Posterior vena cava (tissue), 2 donors: ENCODE results near the gene GET3. TPM values are rescaled to one million over a fixed set of nuclear protein-coding genes. Genes with fewer than 3 reads are reported as not detected.

Experiments used
- DNase-seq: peaks from one replicate; pipeline ENCODE4 v3.0.0-alpha.2; 2020; ENCODE audit warnings: low spot score
- intact Hi-C, 2 donors: fragments of 100-400 bp; cut with DNase I; formaldehyde crosslinking; loops; one replicate each; pipeline versions ENCODE4 v1.14.1 to v1.14.2; 2022 to 2023
- total RNA-seq, 2 donors: library from RNA; stranded (reverse); fragmentation: NEBNext Ultra II Directional; extraction: Animal tissue kit (Norgen Biotek cat#: 25700); gene quantifications; one replicate each; pipeline ENCODE4 v1.2.1, GENCODE V29; 2021
- donor health status: DM: yes; HTN: yes; CAD: no.
- donor health status: DM: yes; HTN: yes; CAD: no.

Gene GET3
- total RNA-seq, 2 donors from 2014 or later, result 41.2 to 42.6 TPM

DNA sequence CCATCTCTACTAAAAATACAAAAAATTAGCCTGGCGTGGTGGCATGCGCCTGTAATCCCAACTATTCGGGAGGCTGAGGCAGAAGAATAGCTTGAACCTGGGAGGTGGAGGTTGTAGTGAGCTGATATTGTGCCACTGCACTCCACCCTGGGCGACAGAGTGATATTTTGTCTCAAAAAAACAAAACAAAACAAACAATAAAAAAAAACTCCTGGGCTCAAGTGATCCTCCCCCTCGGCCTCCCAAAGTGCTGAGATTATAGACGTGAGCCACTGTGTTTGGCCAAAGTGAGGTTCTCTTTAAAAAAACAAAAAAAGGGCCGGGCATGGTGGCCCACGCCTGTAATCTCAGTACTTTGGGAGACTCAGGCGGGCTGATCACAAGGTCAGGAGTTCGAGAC, 50.2 kb downstream of the GET3 start:
- intact Hi-C loops, result no loop called here
- no peak for DNase-seq

DNA sequence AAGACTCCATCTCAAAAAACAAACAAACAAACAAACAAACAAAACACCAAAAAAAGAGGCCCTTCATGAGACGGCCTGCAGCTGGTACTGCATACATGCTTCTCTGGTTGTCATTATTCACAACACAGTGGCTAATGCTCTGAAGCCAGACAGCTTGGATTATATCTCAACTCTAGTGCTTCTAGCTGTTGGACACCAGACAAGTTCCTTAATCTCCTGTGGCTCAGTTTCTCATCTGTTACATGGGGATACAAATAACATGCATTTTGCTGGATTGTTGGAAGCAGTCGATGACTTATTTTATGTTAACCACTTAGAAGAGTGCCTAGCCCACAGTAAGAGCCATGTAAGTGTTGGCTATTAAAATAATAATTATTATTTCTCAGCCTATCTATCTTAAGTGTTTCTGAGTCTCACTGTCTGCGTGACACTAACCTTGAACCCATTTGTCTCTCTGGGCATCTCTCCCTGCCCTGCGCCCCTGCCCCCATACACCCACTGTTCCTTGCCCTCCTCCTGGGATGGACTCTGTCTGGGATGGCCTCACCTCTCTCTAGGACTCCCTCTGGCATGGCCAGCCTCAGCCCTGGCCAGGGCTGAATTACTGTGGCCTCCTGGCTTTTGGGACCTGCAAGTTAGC, 50.9 kb downstream of the GET3 start:
- DNase-seq, result no peak
- intact Hi-C loops, result no loop called here

DNA sequence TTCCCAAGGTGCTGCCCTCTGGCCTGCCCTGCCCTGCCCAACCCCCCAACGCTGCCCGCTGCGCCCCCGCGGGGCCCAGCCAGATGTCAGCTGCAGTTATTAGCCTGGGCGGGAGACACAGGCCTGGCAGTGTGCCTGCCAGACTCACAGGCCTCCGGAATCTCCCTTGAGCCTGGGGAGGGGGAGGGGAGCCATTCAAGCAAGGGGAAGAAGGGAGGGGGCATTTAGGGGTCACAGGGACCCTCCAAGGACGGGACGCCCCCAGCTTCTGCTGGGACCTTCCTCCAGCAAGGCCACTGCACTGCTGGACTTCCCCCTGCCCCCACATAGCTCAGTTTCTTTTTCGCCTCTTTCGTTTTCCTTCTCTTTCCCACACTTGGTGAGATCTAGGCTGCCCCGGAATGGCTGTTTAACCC, 51.4 kb downstream of the GET3 start:
- DNase-seq, result peak; percentile 93

DNA sequence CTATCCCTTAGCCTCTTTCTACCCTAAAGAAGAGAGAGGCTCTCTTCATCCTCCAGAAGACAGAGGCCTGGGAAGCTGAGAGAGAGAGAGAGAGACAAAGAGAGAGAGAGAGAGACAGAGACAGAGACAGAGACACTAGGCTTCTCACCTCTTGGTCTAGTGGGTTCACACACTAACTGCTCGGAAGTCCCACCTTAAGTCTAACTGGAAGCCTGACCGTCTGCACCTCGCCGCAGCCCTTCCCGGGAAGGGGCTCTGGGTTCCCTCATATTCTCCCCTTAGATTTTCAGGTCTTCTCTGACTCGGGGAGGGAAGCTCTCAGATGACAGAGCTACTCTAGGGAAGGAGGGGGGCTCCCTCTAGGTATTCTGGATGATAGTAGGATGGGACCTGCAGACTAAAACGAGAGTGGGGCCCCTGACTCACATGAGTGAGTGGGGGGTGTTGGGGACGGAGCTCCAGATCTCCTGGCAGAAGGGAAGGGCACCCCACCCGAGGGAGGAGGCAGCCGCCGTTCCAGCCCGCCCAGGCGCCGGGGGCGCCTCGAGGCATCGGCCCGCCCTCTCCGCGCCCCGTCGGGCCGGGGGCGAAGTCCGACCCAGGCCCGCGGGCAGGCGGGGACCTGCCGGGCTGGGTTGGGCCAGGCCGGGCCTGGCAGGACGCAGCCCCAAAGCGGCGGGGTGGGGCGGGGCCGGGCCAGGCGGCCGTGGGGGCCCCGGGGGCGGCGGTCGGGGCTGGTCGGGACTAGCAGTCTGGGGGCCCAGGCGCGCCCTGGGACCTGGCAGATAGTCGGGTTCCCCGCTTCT, 52.0 kb downstream of the GET3 start:
- intact Hi-C loops, result no loop called here
- DNase-seq, result no peak

More for the DNA sequence above, 51.4 kb downstream of the GET3 start:
- intact Hi-C loops, result no loop called here

DNA sequence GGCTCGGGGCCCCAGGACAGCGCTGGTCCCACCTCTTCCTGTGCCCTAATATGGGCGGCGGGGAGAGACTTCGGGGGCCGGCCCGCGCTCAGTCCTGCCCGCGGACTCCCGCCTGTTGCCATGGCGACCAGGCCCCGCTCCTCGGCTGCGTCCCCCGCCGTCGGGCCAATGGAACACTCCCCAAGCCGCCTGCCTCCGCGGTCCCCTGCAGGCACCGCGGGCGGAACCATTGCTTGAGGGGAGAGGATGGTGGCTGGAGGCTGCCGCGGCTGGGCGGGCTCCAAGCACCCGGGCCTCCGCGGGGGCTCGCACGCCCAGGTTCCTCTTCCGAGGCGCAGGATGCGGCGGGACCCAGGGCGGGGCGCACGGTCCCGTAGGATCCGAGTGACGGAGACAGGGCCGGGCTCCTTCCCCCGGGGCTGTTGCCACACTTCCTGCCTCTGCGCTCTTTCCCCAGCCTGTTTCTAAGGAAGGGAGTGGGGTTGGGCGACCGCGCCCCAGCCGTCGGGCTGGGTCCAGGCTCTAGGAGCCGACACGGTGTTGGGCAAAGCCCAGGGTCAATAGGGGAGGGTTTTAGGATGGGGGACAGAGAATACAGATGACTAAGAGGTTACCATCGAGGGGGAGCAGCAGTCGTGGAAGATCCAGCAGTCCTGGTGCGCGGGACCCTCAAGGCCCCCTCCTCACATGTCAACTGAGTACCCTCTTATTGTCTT, 52.8 kb downstream of the GET3 start:
- peak; percentile 100 for DNase-seq

DNA sequence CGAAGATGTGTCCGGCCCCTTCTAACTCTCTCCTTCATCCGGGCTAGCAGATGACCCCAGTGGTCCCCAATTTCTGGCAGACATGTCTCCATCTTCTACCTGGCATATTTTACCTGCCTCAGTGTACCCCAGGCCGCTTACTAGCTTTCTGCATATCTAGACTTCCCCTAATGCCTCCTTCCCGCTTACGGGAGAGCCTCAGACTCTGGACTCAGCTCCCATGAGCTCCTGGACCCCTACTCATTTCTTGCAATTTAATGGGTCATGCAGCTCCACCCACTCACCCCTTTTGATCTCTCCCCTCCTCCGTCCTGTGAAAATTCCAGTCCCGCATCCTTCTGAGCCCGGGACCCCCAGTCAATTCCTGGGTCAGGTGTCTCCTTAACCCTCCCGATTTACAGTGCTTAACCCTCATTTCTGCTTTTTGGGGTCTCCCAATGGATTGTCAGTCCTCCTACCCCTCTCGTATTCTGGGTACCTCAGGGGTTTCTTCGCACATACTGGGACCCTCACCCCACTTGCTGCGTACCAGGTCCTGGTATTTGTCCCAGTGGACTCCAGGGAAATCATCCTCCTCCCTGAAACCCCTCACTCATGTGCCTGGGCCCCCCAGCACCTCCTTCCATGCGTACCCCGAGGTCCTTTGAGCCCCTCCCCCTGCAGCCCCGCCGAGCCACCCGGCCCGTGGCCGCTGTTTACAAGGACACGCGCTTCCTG, 53.5 kb downstream of the GET3 start:
- no peak for DNase-seq
- intact Hi-C loops, result loop anchor here in 1 of 2 donors (5.0 kb wide), 1 partner anchor 232 kb away; no protein-coding TSS in a partner anchor

More for the DNA sequence above, 52.8 kb downstream of the GET3 start:
- intact Hi-C loops, result loop anchor here in 1 of 2 donors (5.0 kb wide), 1 partner anchor 232 kb away; no protein-coding TSS in a partner anchor

DNA sequence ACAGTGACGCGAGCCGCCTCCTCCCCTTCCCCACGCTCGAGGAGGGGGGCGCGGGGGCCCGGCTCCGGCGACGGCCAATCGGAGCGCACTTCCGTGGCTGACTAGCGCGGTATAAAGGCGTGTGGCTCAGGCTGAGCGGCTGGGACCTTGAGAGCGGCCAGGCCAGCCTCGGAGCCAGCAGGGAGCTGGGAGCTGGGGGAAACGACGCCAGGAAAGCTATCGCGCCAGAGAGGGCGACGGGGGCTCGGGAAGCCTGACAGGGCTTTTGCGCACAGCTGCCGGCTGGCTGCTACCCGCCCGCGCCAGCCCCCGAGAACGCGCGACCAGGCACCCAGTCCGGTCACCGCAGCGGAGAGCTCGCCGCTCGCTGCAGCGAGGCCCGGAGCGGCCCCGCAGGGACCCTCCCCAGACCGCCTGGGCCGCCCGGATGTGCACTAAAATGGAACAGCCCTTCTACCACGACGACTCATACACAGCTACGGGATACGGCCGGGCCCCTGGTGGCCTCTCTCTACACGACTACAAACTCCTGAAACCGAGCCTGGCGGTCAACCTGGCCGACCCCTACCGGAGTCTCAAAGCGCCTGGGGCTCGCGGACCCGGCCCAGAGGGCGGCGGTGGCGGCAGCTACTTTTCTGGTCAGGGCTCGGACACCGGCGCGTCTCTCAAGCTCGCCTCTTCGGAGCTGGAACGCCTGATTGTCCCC, 54.2 kb downstream of the GET3 start, which contains the start of gene JUNB:
TSS of gene JUNB (plus strand) at position 142 of the 706 bp plus-strand sequence. CDS start at position 428, 286 bp downstream.
- intact Hi-C loops, result loop anchor here in 1 of 2 donors (5.0 kb wide), 1 partner anchor 231 kb away; no protein-coding TSS in a partner anchor
- peak; percentile 99 for DNase-seq

DNA sequence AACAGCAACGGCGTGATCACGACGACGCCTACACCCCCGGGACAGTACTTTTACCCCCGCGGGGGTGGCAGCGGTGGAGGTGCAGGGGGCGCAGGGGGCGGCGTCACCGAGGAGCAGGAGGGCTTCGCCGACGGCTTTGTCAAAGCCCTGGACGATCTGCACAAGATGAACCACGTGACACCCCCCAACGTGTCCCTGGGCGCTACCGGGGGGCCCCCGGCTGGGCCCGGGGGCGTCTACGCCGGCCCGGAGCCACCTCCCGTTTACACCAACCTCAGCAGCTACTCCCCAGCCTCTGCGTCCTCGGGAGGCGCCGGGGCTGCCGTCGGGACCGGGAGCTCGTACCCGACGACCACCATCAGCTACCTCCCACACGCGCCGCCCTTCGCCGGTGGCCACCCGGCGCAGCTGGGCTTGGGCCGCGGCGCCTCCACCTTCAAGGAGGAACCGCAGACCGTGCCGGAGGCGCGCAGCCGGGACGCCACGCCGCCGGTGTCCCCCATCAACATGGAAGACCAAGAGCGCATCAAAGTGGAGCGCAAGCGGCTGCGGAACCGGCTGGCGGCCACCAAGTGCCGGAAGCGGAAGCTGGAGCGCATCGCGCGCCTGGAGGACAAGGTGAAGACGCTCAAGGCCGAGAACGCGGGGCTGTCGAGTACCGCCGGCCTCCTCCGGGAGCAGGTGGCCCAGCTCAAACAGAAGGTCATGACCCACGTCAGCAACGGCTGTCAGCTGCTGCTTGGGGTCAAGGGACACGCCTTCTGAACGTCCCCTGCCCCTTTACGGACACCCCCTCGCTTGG, 55.0 kb downstream of the GET3 start:
- intact Hi-C loops, result loop anchor here in 1 of 2 donors (5.0 kb wide), 1 partner anchor 230 kb away; no protein-coding TSS in a partner anchor
- peak; percentile 93 for DNase-seq

DNA sequence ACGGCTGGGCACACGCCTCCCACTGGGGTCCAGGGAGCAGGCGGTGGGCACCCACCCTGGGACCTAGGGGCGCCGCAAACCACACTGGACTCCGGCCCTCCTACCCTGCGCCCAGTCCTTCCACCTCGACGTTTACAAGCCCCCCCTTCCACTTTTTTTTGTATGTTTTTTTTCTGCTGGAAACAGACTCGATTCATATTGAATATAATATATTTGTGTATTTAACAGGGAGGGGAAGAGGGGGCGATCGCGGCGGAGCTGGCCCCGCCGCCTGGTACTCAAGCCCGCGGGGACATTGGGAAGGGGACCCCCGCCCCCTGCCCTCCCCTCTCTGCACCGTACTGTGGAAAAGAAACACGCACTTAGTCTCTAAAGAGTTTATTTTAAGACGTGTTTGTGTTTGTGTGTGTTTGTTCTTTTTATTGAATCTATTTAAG, 55.6 kb downstream of the GET3 start:
- intact Hi-C loops, result loop anchor here in 1 of 2 donors (5.0 kb wide), 1 partner anchor 229 kb away; no protein-coding TSS in a partner anchor
- DNase-seq, result no peak

DNA sequence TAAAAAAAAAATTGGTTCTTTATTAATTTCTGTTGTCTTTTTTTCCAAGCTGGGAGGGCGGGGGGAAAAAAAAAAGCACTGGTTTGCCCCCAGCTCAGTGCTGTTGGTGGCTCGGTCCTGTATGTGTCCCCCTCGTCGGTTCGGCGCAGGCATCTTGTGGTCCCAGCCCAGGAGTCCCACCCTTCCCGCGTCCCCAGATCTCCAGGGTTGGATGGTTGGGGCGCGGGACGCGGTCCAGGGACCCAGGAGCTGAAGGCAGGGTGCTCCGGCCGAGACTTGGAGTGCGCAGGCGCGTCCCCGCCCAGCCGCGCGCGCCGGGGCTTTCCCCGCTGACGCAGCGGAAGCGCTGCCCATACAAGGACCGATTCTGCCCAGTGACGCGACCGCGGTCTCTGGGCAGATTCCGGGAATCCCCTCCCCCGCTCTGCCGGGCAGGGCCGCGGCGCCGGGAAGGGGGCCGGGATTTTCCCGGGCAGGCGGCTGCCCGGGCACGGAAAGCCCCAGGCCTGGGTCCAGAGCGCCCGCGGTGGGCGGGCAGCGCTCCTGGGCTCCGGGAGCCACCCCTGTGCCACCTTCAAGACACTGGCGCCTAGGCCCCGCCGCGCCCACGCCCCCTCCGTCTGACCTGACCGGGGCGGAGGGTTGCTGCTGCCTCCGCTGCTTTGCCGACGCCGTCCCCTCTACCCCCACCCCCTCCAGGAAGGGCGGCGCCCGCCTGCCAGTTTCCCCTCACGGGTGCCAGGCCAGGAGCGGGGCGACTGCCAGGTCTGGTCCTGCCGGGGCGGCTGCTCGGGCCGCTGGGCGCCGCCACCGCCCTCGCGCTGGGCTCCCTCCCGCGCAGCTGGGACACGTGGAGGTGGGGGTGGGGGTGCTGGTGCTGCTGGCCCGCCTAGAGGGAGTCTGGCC, 56.2 kb downstream of the GET3 start:
- intact Hi-C loops, result loop anchor here in 1 of 2 donors (2.0 to 5.0 kb wide), 2 partner anchors 15 to 229 kb away; no protein-coding TSS in a partner anchor
- DNase-seq, result peak; percentile 98

DNA sequence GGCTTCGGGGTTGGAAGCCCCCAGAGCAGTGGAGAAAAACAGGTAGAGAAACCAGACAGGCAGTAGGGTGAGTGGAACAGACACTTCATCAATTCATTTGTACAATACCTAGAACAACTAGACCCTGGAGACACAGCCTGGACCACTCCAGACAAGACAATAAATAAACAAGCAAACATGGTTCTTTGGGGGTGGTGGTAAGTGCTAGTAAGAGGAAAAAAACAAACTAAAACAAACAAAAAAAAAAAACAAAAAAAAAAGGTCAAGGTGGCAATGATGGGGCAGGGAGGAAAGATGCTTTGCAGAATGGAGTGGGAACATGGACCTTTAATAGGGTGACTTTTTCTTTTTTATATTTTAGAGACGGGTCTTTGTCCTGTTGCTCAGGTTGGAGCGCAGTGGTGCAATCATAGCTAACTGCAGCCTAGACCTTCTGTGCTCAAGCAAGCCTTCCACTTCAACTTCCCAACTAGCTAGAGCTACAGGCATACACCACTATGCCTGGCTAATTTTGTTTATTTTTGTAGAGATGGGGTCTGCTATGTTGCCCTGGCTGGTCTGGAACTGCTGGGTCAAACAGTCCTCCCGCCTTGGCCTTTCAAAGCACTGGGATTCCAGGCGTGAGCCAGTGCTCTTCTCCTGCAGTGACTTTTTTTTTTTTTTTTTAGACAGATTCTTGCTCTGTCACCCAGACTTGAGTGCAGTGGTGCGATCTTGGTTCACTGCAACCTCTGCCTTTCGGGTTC, 57.1 kb downstream of the GET3 start:
- DNase-seq, result no peak
- intact Hi-C loops, result loop anchor here in 1 of 2 donors (2.0 to 5.0 kb wide), 2 partner anchors 16 to 228 kb away; no protein-coding TSS in a partner anchor

DNA sequence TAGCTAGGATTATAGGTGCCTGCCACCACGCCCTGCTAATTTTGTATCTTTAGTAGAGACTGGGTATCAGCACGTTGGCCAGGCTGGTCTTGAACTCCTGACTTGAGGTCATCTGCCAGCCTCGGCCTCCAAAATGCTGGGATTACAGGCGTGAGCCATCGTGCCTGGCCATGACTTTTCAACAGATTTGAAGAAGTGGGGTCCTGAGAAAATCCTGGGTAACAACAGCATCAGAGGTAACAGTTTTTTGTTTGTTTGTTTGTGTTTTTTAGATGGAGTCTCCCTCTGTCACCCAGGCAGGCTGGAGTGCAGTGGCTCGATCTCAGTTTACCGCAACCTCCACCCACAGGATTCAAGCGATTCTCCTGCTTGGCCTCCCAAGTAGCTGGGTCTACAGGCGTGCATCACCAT, 57.7 kb downstream of the GET3 start:
- intact Hi-C loops, result loop anchor here in 1 of 2 donors (2.0 to 5.0 kb wide), 3 partner anchors 16 to 227 kb away; no protein-coding TSS in a partner anchor
- DNase-seq, result no peak

DNA sequence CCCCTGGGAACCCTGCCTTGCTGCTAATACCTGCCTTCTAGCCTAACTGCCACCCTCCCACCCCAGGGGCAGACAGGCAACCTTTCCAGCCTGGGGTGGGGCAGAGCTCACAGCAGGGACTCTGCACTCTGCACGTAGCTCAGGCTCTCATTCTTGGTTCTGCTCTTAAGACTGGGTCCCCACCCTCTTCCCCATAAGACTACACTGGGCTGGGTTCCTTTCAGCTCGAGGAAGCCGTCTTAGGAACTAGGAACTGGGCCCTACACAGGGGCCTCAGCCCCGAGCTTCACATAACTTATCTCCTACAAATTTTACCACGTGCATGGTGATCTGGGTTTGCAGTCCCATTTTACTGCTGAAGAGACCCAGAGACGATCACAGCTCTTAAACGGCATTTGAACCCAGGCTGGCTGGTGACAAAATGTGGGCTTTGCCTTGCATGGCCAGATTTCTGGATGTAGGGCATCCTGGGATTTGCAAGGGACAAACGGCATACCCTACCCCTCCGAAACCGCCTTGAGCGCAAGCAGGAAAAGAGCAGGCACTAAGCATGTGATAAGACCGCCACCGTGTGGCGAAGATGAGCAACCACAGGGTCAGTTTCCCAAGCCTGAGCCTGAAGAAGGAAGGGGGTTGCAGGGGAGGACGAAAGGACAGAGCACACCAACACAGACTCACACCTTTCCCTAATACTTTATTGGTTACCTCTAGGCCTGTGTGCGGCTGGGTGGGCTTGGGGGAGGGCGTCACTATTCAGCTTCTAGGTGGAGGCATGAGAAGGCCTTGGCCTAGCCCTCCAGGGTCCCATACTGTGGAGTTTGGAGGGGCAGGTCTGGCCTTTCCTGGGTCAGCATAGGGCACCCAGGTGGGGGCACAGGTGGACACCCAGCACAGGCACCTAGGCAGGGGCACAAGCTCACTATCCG, 59.1 kb downstream of the GET3 start:
- intact Hi-C loops, result loop anchor here (2.0 to 5.0 kb wide), 2 partner anchors 20 to 34 kb away; no protein-coding TSS in a partner anchor
- peak; percentile 93 for DNase-seq

DNA sequence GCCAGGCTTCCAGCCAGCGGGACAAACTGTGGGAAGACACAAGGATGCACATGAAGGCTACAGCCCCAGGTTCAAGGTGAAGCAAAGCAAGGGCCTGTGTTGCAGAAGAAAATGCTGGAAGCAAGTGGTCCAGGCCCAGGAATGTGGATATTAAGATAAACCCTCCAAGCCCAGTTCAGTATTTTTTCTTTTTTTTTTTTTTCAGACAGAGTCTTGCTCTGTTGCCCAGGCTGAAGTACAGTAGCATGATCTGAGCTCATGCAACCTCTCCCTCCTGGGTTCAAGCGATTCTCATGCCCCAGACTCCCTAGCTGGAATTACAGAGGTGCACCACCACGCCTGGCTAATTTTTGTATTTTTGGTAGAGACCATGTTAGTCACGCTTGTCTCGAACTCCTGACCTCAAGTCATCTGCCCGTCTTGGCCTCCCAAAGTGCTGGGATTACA, 59.9 kb downstream of the GET3 start:
- intact Hi-C loops, result loop anchor here (2.0 to 5.0 kb wide), 2 partner anchors 20 to 35 kb away; no protein-coding TSS in a partner anchor

More for the DNA sequence above, 59.9 kb downstream of the GET3 start:
- no peak for DNase-seq
